Tibial nerve (tissue), 4 donors: Measurements from ENCODE around the gene THAP2.

Experiments
- EP300 ChIP-seq, 2 donors: sonication (generic); formaldehyde crosslinking; IDR thresholded peaks; one replicate each; pipeline ENCODE4 v1.6.1; 2017; ENCODE audit warnings: antibody characterized with exemption in 2 of 2, mild to moderate bottlenecking in 1 of 2
- TF ChIP-seq, protein P1 (sequence below), 5 experiments: fragments of 200-600 bp in 3 of 5; fragments of 450-650 bp in 2 of 5; sonication (generic) in 3 of 5; IDR thresholded peaks; one replicate each; pipeline ENCODE4 v1.5.1; 2016 to 2019; ENCODE audit warnings: antibody characterized with exemption in 5 of 5, mild to moderate bottlenecking in 3 of 5, moderate library complexity in 2 of 5

- TF ChIP-seq EP300 (IDR thresholded peaks at IDR 0.05), result peak in 1 of 2 donors; percentile 19
- TF ChIP-seq, protein P1, sequence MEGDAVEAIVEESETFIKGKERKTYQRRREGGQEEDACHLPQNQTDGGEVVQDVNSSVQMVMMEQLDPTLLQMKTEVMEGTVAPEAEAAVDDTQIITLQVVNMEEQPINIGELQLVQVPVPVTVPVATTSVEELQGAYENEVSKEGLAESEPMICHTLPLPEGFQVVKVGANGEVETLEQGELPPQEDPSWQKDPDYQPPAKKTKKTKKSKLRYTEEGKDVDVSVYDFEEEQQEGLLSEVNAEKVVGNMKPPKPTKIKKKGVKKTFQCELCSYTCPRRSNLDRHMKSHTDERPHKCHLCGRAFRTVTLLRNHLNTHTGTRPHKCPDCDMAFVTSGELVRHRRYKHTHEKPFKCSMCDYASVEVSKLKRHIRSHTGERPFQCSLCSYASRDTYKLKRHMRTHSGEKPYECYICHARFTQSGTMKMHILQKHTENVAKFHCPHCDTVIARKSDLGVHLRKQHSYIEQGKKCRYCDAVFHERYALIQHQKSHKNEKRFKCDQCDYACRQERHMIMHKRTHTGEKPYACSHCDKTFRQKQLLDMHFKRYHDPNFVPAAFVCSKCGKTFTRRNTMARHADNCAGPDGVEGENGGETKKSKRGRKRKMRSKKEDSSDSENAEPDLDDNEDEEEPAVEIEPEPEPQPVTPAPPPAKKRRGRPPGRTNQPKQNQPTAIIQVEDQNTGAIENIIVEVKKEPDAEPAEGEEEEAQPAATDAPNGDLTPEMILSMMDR (IDR thresholded peaks at IDR 0.05), result no peak
Measured at GRCh38 chr12:71721783-71722505, 57.8 kb downstream of the THAP2 start.
